ENCODE data around the gene IKZF4. TPM values are rescaled to one million over a fixed set of nuclear protein-coding genes. Genes with fewer than 3 reads are reported as not detected.
"Not testable (repeated sequence)": the region's sequence is repeated elsewhere in the genome, so short reads cannot be mapped to it uniquely, and the experiment has no call there.

Gene IKZF4
- total and polyA plus RNA-seq, 2 donors from 2014 or later: 2.7 to 9.4 TPM

DNA sequence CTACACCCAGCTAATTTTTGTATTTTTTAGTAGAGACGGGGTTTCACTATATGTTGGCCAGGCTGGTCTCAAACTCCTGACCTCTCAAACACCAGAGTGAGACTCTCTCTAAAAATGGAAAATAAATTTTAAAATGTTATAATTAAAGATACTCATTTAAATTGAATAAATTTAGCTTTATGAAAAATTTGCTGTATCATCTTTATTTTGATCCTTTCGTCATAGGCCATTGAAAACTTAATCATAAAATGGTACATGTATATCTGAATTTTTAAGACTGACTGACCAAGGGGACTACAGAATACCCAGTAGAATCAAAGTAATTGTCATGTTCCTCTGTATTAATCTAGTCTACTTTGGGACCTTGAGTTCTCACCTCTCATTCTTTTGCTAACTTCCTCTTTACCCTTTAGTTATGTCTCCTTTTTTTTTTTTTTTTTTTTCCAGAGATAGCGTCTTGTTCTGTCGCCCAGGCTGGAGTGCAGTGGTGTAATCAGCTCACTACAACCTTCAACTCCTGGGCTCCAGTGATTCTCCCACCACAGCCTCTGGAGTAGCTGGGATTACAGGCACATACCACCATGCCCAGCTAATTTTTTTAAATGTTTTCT is 37.5 kb upstream of the IKZF4 start:
- Histone ChIP-seq H3K9ac (ENCODE audit: low read length in 3 of 3) (no peak overlapping the region), H3K9me3 (ENCODE audit: control insufficient read depth in 2 of 3, insufficient read depth in 1 of 3, low read length in 3 of 3) (no peaks in the 10 kb centered on the region), H3K4me1 (ENCODE audit: control insufficient read depth in 2 of 3, insufficient read depth in 2 of 3, low read depth in 1 of 3, low read length in 3 of 3) (no peaks in the 10 kb centered on the region), H3K27me3 (ENCODE audit: control insufficient read depth, insufficient read depth, low read length) (no peaks in the 10 kb centered on the region), H3K27ac (ENCODE audit: low read depth in 2 of 2, low read length in 2 of 2) (no peak overlapping the region), H3K36me3 (ENCODE audit: control insufficient read depth in 2 of 3, insufficient read depth in 3 of 3, low read length in 3 of 3) (peaks cover 0 to 20% (median 2%) of the 10 kb centered on the region in 3 donors), H3K4me3 (ENCODE audit: low read length in 3 of 3) (no peak overlapping the region)
- DNase-seq (no peak), FAIRE-seq (no peak)
- intact Hi-C loops (cut with DNase I): no loop called here
- TF ChIP-seq, protein P1, sequence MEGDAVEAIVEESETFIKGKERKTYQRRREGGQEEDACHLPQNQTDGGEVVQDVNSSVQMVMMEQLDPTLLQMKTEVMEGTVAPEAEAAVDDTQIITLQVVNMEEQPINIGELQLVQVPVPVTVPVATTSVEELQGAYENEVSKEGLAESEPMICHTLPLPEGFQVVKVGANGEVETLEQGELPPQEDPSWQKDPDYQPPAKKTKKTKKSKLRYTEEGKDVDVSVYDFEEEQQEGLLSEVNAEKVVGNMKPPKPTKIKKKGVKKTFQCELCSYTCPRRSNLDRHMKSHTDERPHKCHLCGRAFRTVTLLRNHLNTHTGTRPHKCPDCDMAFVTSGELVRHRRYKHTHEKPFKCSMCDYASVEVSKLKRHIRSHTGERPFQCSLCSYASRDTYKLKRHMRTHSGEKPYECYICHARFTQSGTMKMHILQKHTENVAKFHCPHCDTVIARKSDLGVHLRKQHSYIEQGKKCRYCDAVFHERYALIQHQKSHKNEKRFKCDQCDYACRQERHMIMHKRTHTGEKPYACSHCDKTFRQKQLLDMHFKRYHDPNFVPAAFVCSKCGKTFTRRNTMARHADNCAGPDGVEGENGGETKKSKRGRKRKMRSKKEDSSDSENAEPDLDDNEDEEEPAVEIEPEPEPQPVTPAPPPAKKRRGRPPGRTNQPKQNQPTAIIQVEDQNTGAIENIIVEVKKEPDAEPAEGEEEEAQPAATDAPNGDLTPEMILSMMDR (IDR thresholded peaks at IDR 0.05; ENCODE audit: borderline replicate concordance, extremely low read depth, insufficient read depth): no peak

DNA sequence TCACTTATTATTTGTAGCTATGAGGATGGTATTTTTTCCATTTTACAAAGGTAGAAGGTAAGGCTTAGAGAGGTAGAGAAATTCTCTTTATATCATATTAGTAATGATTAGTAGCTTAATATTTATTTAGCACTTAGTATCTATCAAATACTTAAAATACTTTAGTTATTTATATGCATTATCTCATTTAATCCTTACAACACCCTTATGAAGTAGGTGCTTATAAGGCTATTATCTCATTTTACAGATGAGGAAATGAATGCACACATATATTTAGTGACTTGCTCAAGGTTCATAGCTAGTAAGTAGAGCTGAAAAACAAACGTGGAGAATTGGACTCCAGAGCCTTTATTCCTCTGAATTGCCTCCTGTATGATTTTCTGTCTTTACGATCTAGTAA is 36.0 kb upstream of the IKZF4 start:
- TF ChIP-seq, protein P1 (IDR thresholded peaks at IDR 0.05; ENCODE audit: borderline replicate concordance, extremely low read depth, insufficient read depth): no peak
- Histone ChIP-seq H3K4me3 (ENCODE audit: low read length in 3 of 3) (no peak overlapping the region), H3K9ac (ENCODE audit: low read length in 3 of 3) (no peak overlapping the region), H3K4me1 (ENCODE audit: control insufficient read depth in 2 of 3, insufficient read depth in 2 of 3, low read depth in 1 of 3, low read length in 3 of 3) (no peaks in the 10 kb centered on the region), H3K9me3 (ENCODE audit: control insufficient read depth in 2 of 3, insufficient read depth in 1 of 3, low read length in 3 of 3) (no peaks in the 10 kb centered on the region), H3K27ac (ENCODE audit: low read depth in 2 of 2, low read length in 2 of 2) (no peak overlapping the region), H3K36me3 (ENCODE audit: control insufficient read depth in 2 of 3, insufficient read depth in 3 of 3, low read length in 3 of 3) (peaks cover 0 to 23% (median 4%) of the 10 kb centered on the region in 3 donors), H3K27me3 (ENCODE audit: control insufficient read depth, insufficient read depth, low read length) (no peaks in the 10 kb centered on the region)
- intact Hi-C loops (cut with DNase I): no loop called here
- FAIRE-seq: no peak
- DNase-seq: no peak

DNA sequence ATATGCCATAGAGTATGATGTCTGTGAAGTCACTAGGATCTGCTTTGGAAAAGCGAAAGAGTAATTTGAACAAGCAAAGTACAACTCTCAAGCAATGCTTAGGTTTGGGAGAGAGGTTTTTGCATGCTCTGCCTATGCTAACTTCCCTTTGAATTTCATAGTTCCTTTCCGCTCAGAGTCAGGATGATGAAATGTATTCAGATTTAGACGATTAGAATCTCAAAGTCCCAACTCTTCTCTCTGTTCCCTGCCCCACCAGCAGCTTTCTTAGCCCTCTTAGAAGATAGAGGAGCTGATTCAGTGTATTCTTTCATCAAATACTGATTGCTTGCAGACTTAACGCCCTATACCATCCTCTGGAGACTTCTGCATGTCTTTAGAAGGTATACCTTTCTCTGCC is 35.5 kb upstream of the IKZF4 start:
- DNase-seq (no peak), FAIRE-seq (no peak)
- intact Hi-C loops (cut with DNase I): no loop called here
- TF ChIP-seq, protein P1 (IDR thresholded peaks at IDR 0.05; ENCODE audit: borderline replicate concordance, extremely low read depth, insufficient read depth): no peak
- H3K9ac ChIP-seq (ENCODE audit: low read length in 3 of 3): no peak overlapping the region
- peaks cover 0 to 28% (median 6%) of the 10 kb centered on the region in 3 donors for H3K36me3 ChIP-seq (ENCODE audit: control insufficient read depth in 2 of 3, insufficient read depth in 3 of 3, low read length in 3 of 3)
- no peaks in the 10 kb centered on the region for H3K4me1 ChIP-seq (ENCODE audit: control insufficient read depth in 2 of 3, insufficient read depth in 2 of 3, low read depth in 1 of 3, low read length in 3 of 3)
- H3K9me3 ChIP-seq (ENCODE audit: control insufficient read depth in 2 of 3, insufficient read depth in 1 of 3, low read length in 3 of 3): no peaks in the 10 kb centered on the region
- no peak overlapping the region for H3K27ac ChIP-seq (ENCODE audit: low read depth in 2 of 2, low read length in 2 of 2)
- H3K27me3 ChIP-seq (ENCODE audit: control insufficient read depth, insufficient read depth, low read length): no peaks in the 10 kb centered on the region
- H3K4me3 ChIP-seq (ENCODE audit: low read length in 3 of 3): no peak overlapping the region

DNA sequence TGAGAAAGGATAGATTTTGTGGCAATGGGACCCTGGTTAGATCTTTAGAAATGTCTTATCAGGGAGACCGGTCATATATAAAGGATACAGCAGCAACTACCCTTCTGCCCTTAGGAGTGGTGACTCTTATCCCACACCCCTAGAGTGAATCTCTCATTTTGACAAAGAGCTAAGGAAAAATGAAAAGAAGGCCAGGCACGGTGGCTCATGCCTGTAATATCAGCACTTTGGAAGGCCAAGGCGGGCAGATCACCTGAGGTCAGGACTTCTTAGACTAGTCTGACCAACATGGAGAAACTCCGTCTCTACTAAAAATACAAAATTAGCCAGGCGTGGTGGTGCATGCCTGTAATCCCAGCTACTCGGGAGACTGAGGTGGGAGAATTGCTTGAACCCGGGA is 34.9 kb upstream of the IKZF4 start:
- H3K27me3 ChIP-seq (ENCODE audit: control insufficient read depth, insufficient read depth, low read length); H3K9me3 ChIP-seq (ENCODE audit: control insufficient read depth in 2 of 3, insufficient read depth in 1 of 3, low read length in 3 of 3); DNase-seq; intact Hi-C loops (cut with DNase I); H3K4me1 ChIP-seq (ENCODE audit: control insufficient read depth in 2 of 3, insufficient read depth in 2 of 3, low read depth in 1 of 3, low read length in 3 of 3); H3K27ac ChIP-seq (ENCODE audit: low read depth in 2 of 2, low read length in 2 of 2); FAIRE-seq; H3K4me3 ChIP-seq (ENCODE audit: low read length in 3 of 3); H3K9ac ChIP-seq (ENCODE audit: low read length in 3 of 3): not testable (repeated sequence)
- peaks cover 2 to 34% (median 12%) of the 10 kb centered on the region in 3 donors for H3K36me3 ChIP-seq (ENCODE audit: control insufficient read depth in 2 of 3, insufficient read depth in 3 of 3, low read length in 3 of 3)

All from kidney (tissue), 14 donors.